K562 (cell line): ENCODE results near the gene SLC7A6OS.

ENCODE experiments used
- CTCF ChIP-seq, 3 experiments: IDR thresholded peaks in 2 of 3; conservative IDR thresholded peaks in 1 of 3; 2 replicates each; pipeline ENCODE4 v1.5.1; 2011 to 2012; ENCODE audit warnings: low read length in 3 of 3, mild to moderate bottlenecking in 3 of 3, control low read depth in 2 of 3, improper control_type of control experiment in 1 of 3, inconsistent platforms in 1 of 3, low read depth in 1 of 3, mixed read lengths in 1 of 3, moderate library complexity in 1 of 3; ENCODE audit not compliant: insufficient read depth in 2 of 3
- EZH2 ChIP-seq: IDR thresholded peaks from 2 replicates; pipeline ENCODE4 v1.6.1; 2012; ENCODE audit warnings: low read depth, mild to moderate bottlenecking, inconsistent platforms, low read length, borderline replicate concordance
- NRF1 ChIP-seq, 2 experiments: fragments of 450-650 bp; IDR thresholded peaks in 1 of 2; conservative IDR thresholded peaks in 1 of 2; 2 replicates each; pipeline ENCODE4 v1.6.1; 2014; ENCODE audit warnings: mild to moderate bottlenecking in 2 of 2
- POLR2A ChIP-seq: fragments of 450-650 bp; conservative IDR thresholded peaks from 2 replicates; pipeline ENCODE4 v1.6.1; 2016
- PPARD ChIP-seq: fragments of 250-450 bp; sonication (Bioruptor Pico); IDR thresholded peaks from 2 replicates; pipeline ENCODE4 v1.8.0; 2022; ENCODE audit warnings: inconsistent platforms, mild to moderate bottlenecking, moderate library complexity
- RFX1 ChIP-seq: fragments of 450-650 bp; IDR thresholded peaks from 2 replicates; pipeline ENCODE4 v1.6.1; 2016; ENCODE audit warnings: mild to moderate bottlenecking, moderate library complexity
- RFX5 ChIP-seq: IDR thresholded peaks from 2 replicates; pipeline ENCODE4 v1.6.1; 2011; ENCODE audit warnings: low read depth, mild to moderate bottlenecking, improper control_type of control experiment, low read length
- TAF1 ChIP-seq: IDR thresholded peaks from 2 replicates; pipeline ENCODE4 v1.6.1; 2011; ENCODE audit warnings: mild to moderate bottlenecking, low read length, moderate library complexity; ENCODE audit not compliant: insufficient read depth, control insufficient read depth, severe bottlenecking; ENCODE audit errors: extremely low read depth
- TBP ChIP-seq: optimal IDR thresholded peaks from 2 replicates; pipeline ENCODE3; 2011; ENCODE audit warnings: low read depth, low read length, improper control_type of control experiment
- U2AF2 ChIP-seq: fragments of 200-400 bp; formaldehyde crosslinking; optimal IDR thresholded peaks from 2 replicates; pipeline ENCODE3; 2017; ENCODE audit warnings: low read depth, mild to moderate bottlenecking, low read length

DNA sequence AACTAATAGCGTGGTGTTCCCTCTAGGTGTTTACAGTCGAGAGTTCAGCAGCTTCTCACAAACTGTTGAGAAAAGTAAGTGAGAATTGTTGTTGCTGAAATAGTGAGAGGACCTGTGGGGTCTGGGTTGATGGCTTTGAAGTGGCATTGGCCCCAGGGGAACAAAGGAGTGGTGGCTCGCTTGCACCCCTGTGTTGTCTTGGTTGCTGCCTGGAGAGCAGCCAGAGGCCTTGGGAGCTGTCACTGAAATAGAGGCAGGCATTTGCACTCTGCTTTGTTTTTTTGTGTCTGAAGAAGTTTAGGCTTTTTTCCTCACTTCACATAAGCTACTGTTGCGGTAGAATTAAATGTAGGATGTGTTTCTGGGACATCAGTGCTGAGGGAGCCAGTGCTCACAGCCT is 36.9 kb upstream of the SLC7A6OS start:
- TF ChIP-seq EZH2, result no peak
- no peak for TF ChIP-seq U2AF2
- no peak for TF ChIP-seq RFX1
- TF ChIP-seq NRF1 (conservative IDR thresholded peaks at IDR 0.05 in 1 of 2, IDR thresholded peaks at IDR 0.05 in 1 of 2), result no peak
- no peak for TF ChIP-seq PPARD
- no peak for TF ChIP-seq TAF1
- TF ChIP-seq CTCF (IDR thresholded peaks at IDR 0.05 in 2 of 3, conservative IDR thresholded peaks at IDR 0.05 in 1 of 3; ENCODE audit: insufficient read depth in 2 of 3, low read depth in 1 of 3, low read length in 3 of 3), result no peak
- no peak for TF ChIP-seq RFX5
- no peak for TF ChIP-seq TBP
- no peak for TF ChIP-seq POLR2A
